OCI-LY7 (cell line): ENCODE data around the gene HPN. TPM values are rescaled to one million over a fixed set of nuclear protein-coding genes. Genes with fewer than 3 reads are reported as not detected.

Source experiments
- BruUV-seq: library from RNA; stranded (reverse); fragments of 400-500 nt; replicated peaks from 2 replicates; lab custom pipeline; 2021; lab: Mats Ljungman, UMichigan
- CTCF ChIA-PET: fragments of 300-600 bp; sonication (Branson Sonifier 250); formaldehyde crosslinking; loops from one replicate; lab custom pipeline; 2022; ENCODE audit warnings: antibody characterized with exemption; ENCODE audit not compliant: unreplicated experiment; lab: Charles Lee
- POLR2A ChIA-PET: fragments of 300-600 bp; sonication (Branson Sonifier 250); formaldehyde crosslinking; loops from one replicate; lab custom pipeline; 2022; ENCODE audit warnings: antibody characterized with exemption; lab: Charles Lee
- DNase-seq: peaks from one replicate; pipeline ENCODE4 v3.0.0-alpha.2; 2015; ENCODE audit warnings: low spot score
- H2AFZ ChIP-seq: fragments of 200-600 bp; sonication (generic), shearing (Covaris generic); 2 replicates; pipeline ENCODE4 v1.6.1; 2014; ENCODE audit warnings: mild to moderate bottlenecking, antibody characterized with exemption, low read length, moderate library complexity
- H3K27ac ChIP-seq: fragments of 200-600 bp; sonication (generic); 2 replicates; pipeline ENCODE4 v1.5.1; 2014; ENCODE audit warnings: mixed run types, low read depth, mild to moderate bottlenecking, moderate library complexity, low read length, inconsistent platforms; ENCODE audit not compliant: poor library complexity, severe bottlenecking
- H3K36me3 ChIP-seq: fragments of 200-600 bp; sonication (generic); 2 replicates; pipeline ENCODE4 v1.6.1; 2014; ENCODE audit warnings: mild to moderate bottlenecking, antibody characterized with exemption, low read length, moderate library complexity, mixed read lengths; ENCODE audit not compliant: insufficient read depth
- H3K4me1 ChIP-seq: fragments of 200-600 bp; sonication (generic); 2 replicates; pipeline ENCODE4 v1.5.1; 2014; ENCODE audit warnings: mild to moderate bottlenecking, low read length; ENCODE audit not compliant: insufficient read depth, poor library complexity, severe bottlenecking
- H3K4me2 ChIP-seq: fragments of 200-600 bp; sonication (generic); 2 replicates; pipeline ENCODE4 v1.6.1; 2014; ENCODE audit warnings: mild to moderate bottlenecking, low read length
- H3K4me3 ChIP-seq: fragments of 200-600 bp; sonication (generic); 2 replicates; pipeline ENCODE4 v1.5.1; 2014; ENCODE audit warnings: mild to moderate bottlenecking, low read depth, low read length; ENCODE audit not compliant: poor library complexity, severe bottlenecking
- H3K79me2 ChIP-seq: fragments of 200-600 bp; sonication (generic); 2 replicates; pipeline ENCODE4 v1.6.1; 2016; ENCODE audit warnings: low read depth, mild to moderate bottlenecking, low read length, moderate library complexity, mixed read lengths; ENCODE audit not compliant: insufficient read depth
- H3K9me2 ChIP-seq: fragments of 200-600 bp; sonication (generic); 2 replicates; pipeline ENCODE4 v1.6.1; 2016; ENCODE audit warnings: mild to moderate bottlenecking, low read length, mixed read lengths; ENCODE audit not compliant: insufficient read depth
- H3K9me3 ChIP-seq: fragments of 200-600 bp; sonication (generic); 2 replicates; pipeline ENCODE4 v1.6.1; 2014; ENCODE audit warnings: mild to moderate bottlenecking, mixed run types, low read length, mixed read lengths
- H4K20me1 ChIP-seq: fragments of 200-600 bp; sonication (generic); 2 replicates; pipeline ENCODE4 v1.6.1; 2014; ENCODE audit warnings: mild to moderate bottlenecking, antibody characterized with exemption, low read length, moderate library complexity, mixed read lengths; ENCODE audit not compliant: insufficient read depth
- CTCF ChIP-seq: fragments of 200-600 bp; sonication (generic); conservative IDR thresholded peaks from 2 replicates; pipeline ENCODE4 v1.5.1; 2014; ENCODE audit warnings: mild to moderate bottlenecking, antibody characterized with exemption, low read length, moderate library complexity, mixed read lengths
- EZH2phosphoT487 ChIP-seq: fragments of 200-600 bp; sonication (generic); IDR thresholded peaks from 2 replicates; pipeline ENCODE4 v1.6.1; 2018; ENCODE audit warnings: low read depth, borderline replicate concordance, mild to moderate bottlenecking, mixed run types, antibody characterized with exemption, low read length, moderate library complexity, mixed read lengths
- intact Hi-C: fragments of 100-400 bp; cut with micrococcal nuclease; formaldehyde crosslinking; loops from one replicate; pipeline ENCODE4 v1.10.0; 2022; ENCODE audit not compliant: unreplicated experiment
- total RNA-seq, 2 experiments: library from RNA; depleted of rRNA in 1 of 2; stranded (reverse); fragments of >200 nt in 1 of 2; shearing (Covaris generic) in 1 of 2; gene quantifications; 2 replicates each; pipeline ENCODE4 v1.2.3, GENCODE V29; 2014 to 2022

Gene HPN
- total RNA-seq, 2 experiments from 2014 or later = 0.17 to 0.19 TPM

GRCh38 chr19:35015270-35015953, 26.1 kb upstream of the HPN start:
- DNase-seq = no peak
- Histone ChIP-seq H3K9me2 (no peaks in the 10 kb centered on the region), H3K4me1 (no peaks in the 10 kb centered on the region), H3K79me2 (no peaks in the 10 kb centered on the region), H3K36me3 (peaks cover 94% of the 10 kb centered on the region), H3K4me2 (no peak overlapping the region), H3K9me3 (no peaks in the 10 kb centered on the region), H4K20me1 (no peaks in the 10 kb centered on the region), H3K27ac (no peak overlapping the region), H3K4me3 (no peak overlapping the region), H2AFZ (no peak overlapping the region)
- BruUV-seq = no TSS peak
- intact Hi-C loops = no loop called here
- TF ChIP-seq EZH2phosphoT487 = no peak
- TF ChIP-seq CTCF = no peak
- ChIA-PET POLR2A (no interaction called here), CTCF (no interaction called here)

- TF ChIP-seq EZH2phosphoT487 = no peak
- TF ChIP-seq CTCF = no peak
- DNase-seq = no peak
- Histone ChIP-seq H3K79me2 (no peaks in the 10 kb centered on the region), H3K4me2 (no peak overlapping the region), H3K4me1 (no peaks in the 10 kb centered on the region), H3K9me3 (no peaks in the 10 kb centered on the region), H3K9me2 (no peaks in the 10 kb centered on the region), H2AFZ (no peak overlapping the region), H3K36me3 (peaks cover 94% of the 10 kb centered on the region), H4K20me1 (no peaks in the 10 kb centered on the region), H3K27ac (no peak overlapping the region), H3K4me3 (no peak overlapping the region)
- intact Hi-C loops = no loop called here
- no TSS peak for BruUV-seq
- ChIA-PET POLR2A (interaction anchor here (0.6 kb wide), 1 partner anchor 8 kb away, joined by 3 read pairs; no protein-coding TSS in a partner anchor), CTCF (no interaction called here)
Observed at GRCh38 chr19:35015954-35016351, 25.6 kb upstream of the HPN start.

- H3K9me2 ChIP-seq = no peaks in the 10 kb centered on the region
- DNase-seq = no peak
- no peaks in the 10 kb centered on the region for H3K4me1 ChIP-seq
- BruUV-seq = no TSS peak
- no peaks in the 10 kb centered on the region for H4K20me1 ChIP-seq
- TF ChIP-seq CTCF (no peak), EZH2phosphoT487 (no peak)
- H3K79me2 ChIP-seq = no peaks in the 10 kb centered on the region
- intact Hi-C loops = no loop called here
- H3K27ac ChIP-seq = no peak overlapping the region
- H3K4me3 ChIP-seq = no peak overlapping the region
- no peak overlapping the region for H2AFZ ChIP-seq
- H3K4me2 ChIP-seq = no peak overlapping the region
- POLR2A ChIA-PET = no interaction called here
- H3K36me3 ChIP-seq = peaks cover 94% of the 10 kb centered on the region
- H3K9me3 ChIP-seq = no peaks in the 10 kb centered on the region
- CTCF ChIA-PET = no interaction called here
Observed at GRCh38 chr19:35017507-35017906, 24.0 kb upstream of the HPN start.
